C4-2B (cell line): ENCODE results near the gene CYP1A2.

ENCODE experiments used
- H3K27ac ChIP-seq: fragments of 450-650 bp; 2 replicates; pipeline ENCODE4 v1.5.1; 2017
- ZFX ChIP-seq: fragments of 450-650 bp; IDR thresholded peaks from 2 replicates; pipeline ENCODE4 v1.6.1; 2017
- TF ChIP-seq, protein P1 (sequence below): fragments of 450-650 bp; conservative IDR thresholded peaks from 2 replicates; pipeline ENCODE4 v1.5.1; 2017; ENCODE audit warnings: mild to moderate bottlenecking

The CYP1A2 gene

DNA sequence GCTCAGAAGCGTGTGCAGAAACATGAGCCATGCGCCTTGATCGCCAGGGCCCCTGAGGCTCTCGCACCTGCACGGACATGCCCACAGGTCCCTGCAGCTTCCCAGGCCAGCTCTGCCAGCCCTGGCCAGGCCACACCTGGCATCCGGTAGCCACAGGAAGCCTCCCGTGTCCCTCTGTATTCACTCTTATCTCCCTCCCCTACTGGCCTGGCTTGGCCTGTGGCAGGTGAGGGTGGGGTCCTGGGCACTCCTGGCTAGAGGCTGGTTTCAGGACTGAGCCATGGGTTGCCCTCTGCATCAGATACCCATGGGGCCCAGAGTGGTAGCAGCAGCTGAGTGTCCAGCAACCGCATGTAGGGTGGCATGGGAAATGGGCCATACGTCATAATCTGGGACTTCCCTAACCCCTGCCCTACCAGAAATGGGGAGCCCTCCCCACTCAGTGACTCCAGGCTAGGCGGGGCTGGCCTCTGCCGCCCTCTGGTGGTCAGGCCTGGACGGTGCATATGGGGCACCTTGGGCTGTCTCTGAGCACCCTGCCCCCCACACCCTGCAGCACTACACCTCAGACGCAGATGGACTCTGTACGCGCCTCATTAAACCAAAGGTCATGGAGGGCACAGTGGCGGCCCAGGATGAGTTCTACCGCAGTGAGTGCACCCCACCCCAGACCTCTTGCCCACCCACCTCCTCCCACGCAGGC, 51.4 kb downstream of the CYP1A2 start:
- H3K27ac ChIP-seq, result peak overlapping the region; percentile 13; the same call in 1 of the 2 replicates
- TF ChIP-seq, protein P1, sequence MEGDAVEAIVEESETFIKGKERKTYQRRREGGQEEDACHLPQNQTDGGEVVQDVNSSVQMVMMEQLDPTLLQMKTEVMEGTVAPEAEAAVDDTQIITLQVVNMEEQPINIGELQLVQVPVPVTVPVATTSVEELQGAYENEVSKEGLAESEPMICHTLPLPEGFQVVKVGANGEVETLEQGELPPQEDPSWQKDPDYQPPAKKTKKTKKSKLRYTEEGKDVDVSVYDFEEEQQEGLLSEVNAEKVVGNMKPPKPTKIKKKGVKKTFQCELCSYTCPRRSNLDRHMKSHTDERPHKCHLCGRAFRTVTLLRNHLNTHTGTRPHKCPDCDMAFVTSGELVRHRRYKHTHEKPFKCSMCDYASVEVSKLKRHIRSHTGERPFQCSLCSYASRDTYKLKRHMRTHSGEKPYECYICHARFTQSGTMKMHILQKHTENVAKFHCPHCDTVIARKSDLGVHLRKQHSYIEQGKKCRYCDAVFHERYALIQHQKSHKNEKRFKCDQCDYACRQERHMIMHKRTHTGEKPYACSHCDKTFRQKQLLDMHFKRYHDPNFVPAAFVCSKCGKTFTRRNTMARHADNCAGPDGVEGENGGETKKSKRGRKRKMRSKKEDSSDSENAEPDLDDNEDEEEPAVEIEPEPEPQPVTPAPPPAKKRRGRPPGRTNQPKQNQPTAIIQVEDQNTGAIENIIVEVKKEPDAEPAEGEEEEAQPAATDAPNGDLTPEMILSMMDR, result peak; percentile 98
- no peak for TF ChIP-seq ZFX

DNA sequence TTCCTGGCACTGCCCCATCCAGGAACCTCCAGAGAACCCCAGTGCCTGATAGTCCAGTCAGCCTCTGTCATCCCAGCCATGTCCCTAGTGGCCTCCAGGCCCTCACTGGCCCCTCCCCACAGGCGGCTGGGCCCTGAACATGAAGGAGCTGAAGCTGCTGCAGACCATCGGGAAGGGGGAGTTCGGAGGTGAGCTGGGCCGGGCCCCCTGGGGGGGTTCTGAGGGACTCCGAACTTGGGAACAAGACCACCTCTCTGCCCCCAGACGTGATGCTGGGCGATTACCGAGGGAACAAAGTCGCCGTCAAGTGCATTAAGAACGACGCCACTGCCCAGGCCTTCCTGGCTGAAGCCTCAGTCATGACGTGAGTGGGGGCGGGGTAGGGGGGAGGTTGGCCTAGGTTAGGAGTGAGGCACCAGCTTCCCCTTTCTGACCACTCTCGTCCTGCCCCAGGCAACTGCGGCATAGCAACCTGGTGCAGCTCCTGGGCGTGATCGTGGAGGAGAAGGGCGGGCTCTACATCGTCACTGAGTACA, 52.0 kb downstream of the CYP1A2 start:
- no peak overlapping the region for H3K27ac ChIP-seq
- TF ChIP-seq, protein P1, result 0 out of 2 replicates have a peak, but pooled peaks have one; percentile 46
- no peak for TF ChIP-seq ZFX

DNA sequence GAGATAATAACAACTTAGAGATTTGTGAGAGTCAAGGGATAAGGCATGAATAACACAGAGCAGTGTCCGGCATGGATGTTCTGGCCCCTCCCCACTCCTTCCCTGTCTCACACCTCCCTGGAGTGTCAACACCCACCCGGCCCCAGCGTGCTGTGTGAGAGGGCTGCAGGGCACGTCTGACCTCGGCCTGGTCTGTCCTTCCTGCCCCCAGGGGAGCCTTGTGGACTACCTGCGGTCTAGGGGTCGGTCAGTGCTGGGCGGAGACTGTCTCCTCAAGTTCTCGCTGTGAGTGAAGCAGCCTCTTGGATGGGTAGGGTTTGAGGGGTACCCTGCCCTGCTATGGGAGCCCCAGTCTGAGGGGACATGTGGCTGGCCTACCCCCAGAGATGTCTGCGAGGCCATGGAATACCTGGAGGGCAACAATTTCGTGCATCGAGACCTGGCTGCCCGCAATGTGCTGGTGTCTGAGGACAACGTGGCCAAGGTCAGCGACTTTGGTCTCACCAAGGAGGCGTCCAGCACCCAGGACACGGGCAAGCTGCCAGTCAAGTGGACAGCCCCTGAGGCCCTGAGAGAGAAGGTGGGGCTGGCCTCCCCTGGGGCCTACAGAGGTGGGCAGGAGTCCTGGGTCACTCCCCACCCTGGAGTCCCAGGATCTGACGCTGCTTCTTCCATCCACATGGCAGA, 52.8 kb downstream of the CYP1A2 start:
- TF ChIP-seq ZFX, result no peak
- TF ChIP-seq, protein P1, result no peak
- H3K27ac ChIP-seq, result no peak overlapping the region

DNA sequence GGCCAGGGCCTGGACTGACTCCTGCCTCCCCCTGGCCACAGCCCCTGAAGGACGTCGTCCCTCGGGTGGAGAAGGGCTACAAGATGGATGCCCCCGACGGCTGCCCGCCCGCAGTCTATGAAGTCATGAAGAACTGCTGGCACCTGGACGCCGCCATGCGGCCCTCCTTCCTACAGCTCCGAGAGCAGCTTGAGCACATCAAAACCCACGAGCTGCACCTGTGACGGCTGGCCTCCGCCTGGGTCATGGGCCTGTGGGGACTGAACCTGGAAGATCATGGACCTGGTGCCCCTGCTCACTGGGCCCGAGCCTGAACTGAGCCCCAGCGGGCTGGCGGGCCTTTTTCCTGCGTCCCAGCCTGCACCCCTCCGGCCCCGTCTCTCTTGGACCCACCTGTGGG, 53.6 kb downstream of the CYP1A2 start:
- no peak overlapping the region for H3K27ac ChIP-seq
- TF ChIP-seq ZFX, result no peak
- TF ChIP-seq, protein P1, result no peak

DNA sequence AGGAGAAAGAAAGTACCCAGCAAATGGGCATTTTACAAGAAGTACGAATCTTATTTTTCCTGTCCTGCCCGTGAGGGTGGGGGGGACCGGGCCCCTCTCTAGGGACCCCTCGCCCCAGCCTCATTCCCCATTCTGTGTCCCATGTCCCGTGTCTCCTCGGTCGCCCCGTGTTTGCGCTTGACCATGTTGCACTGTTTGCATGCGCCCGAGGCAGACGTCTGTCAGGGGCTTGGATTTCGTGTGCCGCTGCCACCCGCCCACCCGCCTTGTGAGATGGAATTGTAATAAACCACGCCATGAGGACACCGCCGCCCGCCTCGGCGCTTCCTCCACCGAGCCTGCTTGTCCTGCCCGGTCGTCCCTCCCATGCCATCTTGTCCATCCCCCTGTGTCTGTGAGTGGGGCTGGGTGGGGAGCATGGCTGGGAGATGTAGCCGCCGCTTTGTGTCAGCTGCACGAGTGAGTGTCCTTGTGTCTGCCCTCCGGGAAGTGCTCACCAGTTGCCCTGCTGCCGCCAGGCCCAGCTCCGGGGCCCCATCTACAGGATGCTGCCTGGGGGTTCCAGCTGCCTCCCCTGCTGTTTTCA, 54.3 kb downstream of the CYP1A2 start:
- TF ChIP-seq ZFX, result no peak
- TF ChIP-seq, protein P1, result no peak
- H3K27ac ChIP-seq, result no peak overlapping the region

DNA sequence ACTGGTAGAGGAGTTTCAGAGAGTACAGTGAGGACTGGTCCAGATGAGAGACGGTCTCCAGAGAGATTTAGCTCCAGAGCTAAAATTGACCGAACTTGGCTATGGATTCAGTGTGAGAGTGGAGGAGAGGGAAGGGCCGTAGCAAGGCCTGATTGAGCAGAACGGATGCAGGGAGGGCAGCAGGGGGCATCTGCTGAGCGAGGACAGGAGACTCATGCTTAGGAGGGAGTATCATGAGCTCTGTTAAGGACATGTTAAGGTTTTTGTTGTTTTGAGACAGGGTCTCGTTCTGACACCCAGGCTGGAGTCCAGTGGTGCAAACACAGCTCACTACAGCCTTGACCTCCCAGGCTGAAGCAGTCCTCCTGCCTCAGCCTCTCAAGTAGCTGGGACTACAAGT, 56.3 kb downstream of the CYP1A2 start:
- TF ChIP-seq, protein P1, result no peak
- no peak for TF ChIP-seq ZFX
- no peak overlapping the region for H3K27ac ChIP-seq
